Fibroblast of mammary gland (primary cell): Measurements from ENCODE around the gene UST.
"Not testable (repeated sequence)": the region's sequence is repeated elsewhere in the genome, so short reads cannot be mapped to it uniquely, and the experiment has no call there.

Experiments
- DNase-seq: peaks from one replicate; pipeline ENCODE4 v3.0.0-alpha.2; 2010; ENCODE audit warnings: low read depth
- H3K4me3 ChIP-seq: 2 replicates; pipeline ENCODE4 v1.5.1; 2011; ENCODE audit warnings: low read depth, mild to moderate bottlenecking, low read length, moderate library complexity; ENCODE audit not compliant: control insufficient read depth
- CTCF ChIP-seq: conservative IDR thresholded peaks from 2 replicates; pipeline ENCODE4 v1.5.1; 2011; ENCODE audit warnings: low read depth, low read length, inconsistent platforms; ENCODE audit not compliant: control insufficient read depth, insufficient read depth

The UST gene

GRCh38 chr6:148851683-148852556 lies 105.1 kb downstream of the UST start:
- H3K4me3 ChIP-seq = no peak overlapping the region
- no peak for TF ChIP-seq CTCF
- DNase-seq = no peak

GRCh38 chr6:148852688-148853087 lies 105.9 kb downstream of the UST start:
- DNase-seq = no peak
- H3K4me3 ChIP-seq = no peak overlapping the region
- no peak for TF ChIP-seq CTCF

- DNase-seq, H3K4me3 ChIP-seq: not testable (repeated sequence)
Measured at GRCh38 chr6:148853113-148853512, 106.3 kb downstream of the UST start.

GRCh38 chr6:148854096-148854495 lies 107.3 kb downstream of the UST start:
- peak; percentile 29 for DNase-seq
- no peak overlapping the region for H3K4me3 ChIP-seq
- TF ChIP-seq CTCF = no peak

- no peak for DNase-seq
- no peak for TF ChIP-seq CTCF
- H3K4me3 ChIP-seq = no peak overlapping the region
Measured at GRCh38 chr6:148854992-148855391, 108.2 kb downstream of the UST start.

GRCh38 chr6:148855744-148856143 lies 108.9 kb downstream of the UST start:
- TF ChIP-seq CTCF = no peak
- no peak for DNase-seq
- H3K4me3 ChIP-seq = no peak overlapping the region

- no peak overlapping the region for H3K4me3 ChIP-seq
- TF ChIP-seq CTCF = no peak
- DNase-seq = peak; percentile 88
Measured at GRCh38 chr6:148857798-148858390, 111.1 kb downstream of the UST start.

GRCh38 chr6:148864132-148864531 lies 117.3 kb downstream of the UST start:
- not testable (repeated sequence) for DNase-seq, H3K4me3 ChIP-seq
